Sigmoid colon (tissue), 3 donors: Measurements from ENCODE around the gene RBPJ.

ENCODE experiments used
- CTCF ChIP-seq, 4 experiments: fragments of 450-650 bp in 3 of 4; fragments of 200-600 bp in 1 of 4; IDR thresholded peaks; one replicate each; pipeline ENCODE4 v1.5.1; 2016 to 2019; ENCODE audit warnings: antibody characterized with exemption in 4 of 4, mild to moderate bottlenecking in 3 of 4, moderate library complexity in 2 of 4
- POLR2A ChIP-seq, 2 donors: fragments of 450-650 bp; IDR thresholded peaks; one replicate each; pipeline ENCODE4 v1.6.1; 2016; ENCODE audit warnings: antibody characterized with exemption in 2 of 2, mild to moderate bottlenecking in 2 of 2, moderate library complexity in 2 of 2

- TF ChIP-seq POLR2A (IDR thresholded peaks at IDR 0.05), result no peak
- TF ChIP-seq CTCF (IDR thresholded peaks at IDR 0.05), result no peak
These were observed 48.8 kb downstream of the RBPJ start for GRCh38 chr4:26369581-26369980.
